Measurements from ENCODE around the gene XRCC1. TPM values are rescaled to one million over a fixed set of nuclear protein-coding genes. Genes with fewer than 3 reads are reported as not detected.

Gene XRCC1
- total and polyA plus RNA-seq, 2 of the 8 experiments (the other 6 are each of a cell fraction or from before 2014, with no cell fraction given), result 42.5 to 44.4 TPM

DNA sequence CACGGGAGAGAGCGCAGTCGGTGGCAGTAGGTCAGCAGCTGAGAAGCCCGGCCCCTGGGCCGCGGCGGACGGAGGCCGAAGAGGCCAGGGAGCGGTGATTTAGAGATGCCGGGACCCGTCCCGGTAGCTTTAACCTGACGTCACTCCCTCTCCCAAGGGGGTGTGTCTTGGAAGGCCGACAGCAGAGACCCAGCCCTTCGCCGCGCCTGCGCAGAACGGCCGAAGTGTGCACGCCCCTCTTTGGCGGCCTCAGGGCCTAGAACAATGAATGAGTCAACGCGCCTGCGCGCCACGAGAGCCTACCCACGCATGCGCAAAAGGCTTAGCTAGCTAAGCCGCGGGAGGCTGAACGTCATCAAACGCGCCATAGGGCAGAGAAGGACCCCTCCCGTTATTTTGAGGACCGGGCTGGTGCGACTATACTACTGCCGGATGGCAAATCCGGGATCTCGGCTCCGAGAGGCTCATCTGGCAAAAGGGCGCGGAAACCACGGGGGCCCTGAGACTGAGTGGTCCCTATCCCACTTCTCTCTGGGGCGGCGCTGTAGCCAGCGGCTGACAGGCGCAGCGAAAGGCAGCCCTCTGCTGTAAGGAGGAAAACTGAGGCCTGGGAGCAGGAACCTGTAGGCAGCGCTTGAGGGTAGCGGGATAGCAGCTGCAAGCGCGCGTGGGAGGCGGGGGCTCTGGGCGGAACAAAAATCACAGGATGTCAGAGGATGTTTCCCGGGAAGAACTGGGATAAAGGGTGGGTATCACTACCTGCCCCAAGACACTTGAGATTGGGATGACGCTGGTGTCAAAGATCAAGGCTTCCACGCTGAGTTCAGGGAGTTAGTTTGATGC, 20.9 kb upstream of the XRCC1 start, which contains the start of the genes IRGQ and ZNF576 (continued):
- TF ChIP-seq CHD7 (IDR thresholded peaks at IDR 0.05; ENCODE audit: insufficient replicate concordance, low read length) (no peak), SIX5 (IDR thresholded peaks at IDR 0.05; ENCODE audit: low read depth, low read length) (no peak), MAX (IDR thresholded peaks at IDR 0.05) (no peak; the same call in 1 of the 2 replicates), HDAC6 (IDR thresholded peaks at IDR 0.05; ENCODE audit: low read depth, low read length) (no peak), CTBP2 (IDR thresholded peaks at IDR 0.05; ENCODE audit: borderline replicate concordance, insufficient read depth, insufficient read length, low read length) (no peak), BACH1 (IDR thresholded peaks at IDR 0.05; ENCODE audit: low read length) (0 out of 2 replicates have a peak, but pooled peaks have one; percentile 12), SRF (IDR thresholded peaks at IDR 0.05; ENCODE audit: low read depth, low read length) (peak; percentile 62), NRF1 (IDR thresholded peaks at IDR 0.05; ENCODE audit: low read depth, low read length) (peak; percentile 99), CREB1 (IDR thresholded peaks at IDR 0.05) (peak; percentile 99)
